K562 (cell line): ENCODE results near the gene MLIP. TPM values are rescaled to one million over a fixed set of nuclear protein-coding genes. Genes with fewer than 3 reads are reported as not detected.

ENCODE experiments used
- EP300 ChIP-seq: IDR thresholded peaks from 2 replicates; pipeline ENCODE4 v1.6.1; 2012; ENCODE audit warnings: low read length, improper control_type of control experiment
- NRF1 ChIP-seq, 2 experiments: fragments of 450-650 bp; IDR thresholded peaks in 1 of 2; conservative IDR thresholded peaks in 1 of 2; 2 replicates each; pipeline ENCODE4 v1.6.1; 2014; ENCODE audit warnings: mild to moderate bottlenecking in 2 of 2
- PTTG1 ChIP-seq: fragments of 450-650 bp; IDR thresholded peaks from 2 replicates; pipeline ENCODE4 v1.6.1; 2016; ENCODE audit warnings: low read depth, mild to moderate bottlenecking, missing genetic modification characterization, missing compliant biosample characterization
- RUNX1 ChIP-seq: sonication (generic); IDR thresholded peaks from 2 replicates; pipeline ENCODE4 v1.6.1; 2016; ENCODE audit warnings: antibody characterized with exemption, low read depth
- SMARCB1 ChIP-seq: IDR thresholded peaks from 2 replicates; pipeline ENCODE4 v1.6.1; 2011; ENCODE audit warnings: improper control_type of control experiment, low read depth; ENCODE audit not compliant: insufficient read length
- SREBF1 ChIP-seq: fragments of 150-350 bp; IDR thresholded peaks from 2 replicates; pipeline ENCODE4 v1.6.1; 2014; ENCODE audit warnings: antibody characterized with exemption, low read depth, low read length, borderline replicate concordance
- SUPT5H ChIP-seq: fragments of 450-650 bp; IDR thresholded peaks from 2 replicates; pipeline ENCODE4 v1.6.1; 2016
- THRAP3 ChIP-seq: fragments of 450-650 bp; IDR thresholded peaks from 2 replicates; pipeline ENCODE4 v1.6.1; 2016; ENCODE audit warnings: mild to moderate bottlenecking, inconsistent platforms, borderline replicate concordance
- ZNF778 ChIP-seq: fragments of 450-650 bp; formaldehyde crosslinking; IDR thresholded peaks from 2 replicates; pipeline ENCODE4 v1.4.0; 2020; ENCODE audit warnings: mild to moderate bottlenecking, moderate library complexity
- polyA plus RNA-seq, 8 experiments: library from polyadenylated mRNA; depleted of rRNA in 4 of 8; stranded (reverse) in 5 of 8; unstranded in 3 of 8; fragments of >200 nt; fragmentation: Nextera tagmentation in 2 of 8; fragmentation: Illumina TruSeq in 1 of 8; extraction: Ambion mirVana in 2 of 8; extraction: Trizol in 1 of 8; gene quantifications; 2 replicates each; pipeline versions ENCODE4 v1.2.1 to v1.2.3, GENCODE V29; 2011 to 2014; ENCODE audit warnings: inconsistent platforms in 1 of 8, missing spikeins in 1 of 8
- total RNA-seq, 7 experiments: library from RNA; depleted of rRNA in 6 of 7; stranded (reverse); fragments of >200 nt in 6 of 7; fragmentation: Illumina TruSeq in 2 of 7; extraction: Trizol in 2 of 7; gene quantifications; 2 replicates each; pipeline versions ENCODE4 v1.2.1 to v1.2.3, GENCODE V29; 2011 to 2021; ENCODE audit warnings: low replicate concordance in 1 of 7
- TF ChIP-seq, protein P1 (sequence below): fragments of 250-450 bp; sonication (Bioruptor Pico); IDR thresholded peaks from 2 replicates; pipeline ENCODE4 v1.8.0; 2022; ENCODE audit warnings: inconsistent platforms, mild to moderate bottlenecking, moderate library complexity, borderline replicate concordance
- TF ChIP-seq, protein P2 (sequence below): sonication (generic); formaldehyde crosslinking; IDR thresholded peaks from 2 replicates; pipeline ENCODE4 v1.8.1; 2023; ENCODE audit warnings: mild to moderate bottlenecking, missing genetic modification reagents

The MLIP gene
- total and polyA plus RNA-seq, 9 of the 15 experiments (the other 6 are each of a cell fraction or from before 2014, with no cell fraction given), result not detected

DNA sequence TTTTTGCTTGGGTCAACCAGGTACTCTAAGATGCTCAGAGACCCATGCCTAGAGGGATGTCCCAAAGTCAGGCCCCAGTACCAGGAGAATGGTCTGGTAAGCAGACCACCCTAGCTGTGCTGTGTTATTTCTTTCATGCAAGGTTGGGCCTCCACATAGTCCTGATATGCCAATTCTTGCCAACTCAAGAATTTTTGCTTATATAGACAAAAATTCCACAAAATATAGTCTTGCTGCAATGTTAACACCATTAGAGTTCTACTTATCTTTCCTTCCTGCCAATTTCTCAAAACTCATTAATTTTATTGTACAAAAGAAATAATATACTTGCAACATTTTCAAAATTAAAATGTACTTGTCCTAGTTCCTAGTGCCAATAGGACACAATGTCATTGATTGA is 163.1 kb downstream of the MLIP start (continued):
- TF ChIP-seq ZNF778 (CRISPR knock-in tag) (no peak), NRF1 (conservative IDR thresholded peaks at IDR 0.05 in 1 of 2, IDR thresholded peaks at IDR 0.05 in 1 of 2) (no peak), EP300 (no peak), RUNX1 (no peak), SUPT5H (no peak), THRAP3 (no peak), SMARCB1 (no peak), SREBF1 (no peak), PTTG1 (tag) (no peak)
- TF ChIP-seq, protein P1, sequence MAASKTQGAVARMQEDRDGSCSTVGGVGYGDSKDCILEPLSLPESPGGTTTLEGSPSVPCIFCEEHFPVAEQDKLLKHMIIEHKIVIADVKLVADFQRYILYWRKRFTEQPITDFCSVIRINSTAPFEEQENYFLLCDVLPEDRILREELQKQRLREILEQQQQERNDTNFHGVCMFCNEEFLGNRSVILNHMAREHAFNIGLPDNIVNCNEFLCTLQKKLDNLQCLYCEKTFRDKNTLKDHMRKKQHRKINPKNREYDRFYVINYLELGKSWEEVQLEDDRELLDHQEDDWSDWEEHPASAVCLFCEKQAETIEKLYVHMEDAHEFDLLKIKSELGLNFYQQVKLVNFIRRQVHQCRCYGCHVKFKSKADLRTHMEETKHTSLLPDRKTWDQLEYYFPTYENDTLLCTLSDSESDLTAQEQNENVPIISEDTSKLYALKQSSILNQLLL (CRISPR knock-in tag), result no peak
- TF ChIP-seq, protein P2, sequence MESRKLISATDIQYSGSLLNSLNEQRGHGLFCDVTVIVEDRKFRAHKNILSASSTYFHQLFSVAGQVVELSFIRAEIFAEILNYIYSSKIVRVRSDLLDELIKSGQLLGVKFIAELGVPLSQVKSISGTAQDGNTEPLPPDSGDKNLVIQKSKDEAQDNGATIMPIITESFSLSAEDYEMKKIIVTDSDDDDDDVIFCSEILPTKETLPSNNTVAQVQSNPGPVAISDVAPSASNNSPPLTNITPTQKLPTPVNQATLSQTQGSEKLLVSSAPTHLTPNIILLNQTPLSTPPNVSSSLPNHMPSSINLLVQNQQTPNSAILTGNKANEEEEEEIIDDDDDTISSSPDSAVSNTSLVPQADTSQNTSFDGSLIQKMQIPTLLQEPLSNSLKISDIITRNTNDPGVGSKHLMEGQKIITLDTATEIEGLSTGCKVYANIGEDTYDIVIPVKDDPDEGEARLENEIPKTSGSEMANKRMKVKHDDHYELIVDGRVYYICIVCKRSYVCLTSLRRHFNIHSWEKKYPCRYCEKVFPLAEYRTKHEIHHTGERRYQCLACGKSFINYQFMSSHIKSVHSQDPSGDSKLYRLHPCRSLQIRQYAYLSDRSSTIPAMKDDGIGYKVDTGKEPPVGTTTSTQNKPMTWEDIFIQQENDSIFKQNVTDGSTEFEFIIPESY (CRISPR knock-in tag), result no peak
